Midbrain (tissue), 1 donor: Measurements from ENCODE around the gene CNST.
"Not testable (repeated sequence)": the region's sequence is repeated elsewhere in the genome, so short reads cannot be mapped to it uniquely, and the experiment has no call there.

Experiments
- DNase-seq: peaks from one replicate; lab custom pipeline; 2025; lab: John Stamatoyannopoulos, UW

Gene CNST

GRCh38 chr1:246624091-246624490 is 57.8 kb downstream of the CNST start:
- no peak for DNase-seq

DNA sequence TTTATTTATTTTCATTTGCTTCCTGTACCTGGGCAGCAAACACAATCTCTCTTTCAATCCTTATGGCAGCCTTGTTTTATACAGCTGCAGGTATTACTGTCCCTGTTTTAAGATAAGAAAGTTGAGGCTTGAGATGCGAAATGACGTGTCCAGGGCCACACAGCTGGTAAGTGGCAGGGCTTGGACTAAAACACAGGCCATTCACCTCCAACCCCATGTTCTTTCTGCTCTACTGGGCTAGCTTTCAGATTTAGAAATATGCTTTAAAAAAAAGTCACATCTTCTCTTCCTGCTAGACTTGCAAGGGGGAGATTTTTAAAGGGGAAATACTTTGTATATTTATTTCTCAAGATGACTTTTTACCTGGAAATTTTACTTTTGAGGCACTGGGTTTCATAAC is 62.8 kb downstream of the CNST start:
- no peak for DNase-seq

DNA sequence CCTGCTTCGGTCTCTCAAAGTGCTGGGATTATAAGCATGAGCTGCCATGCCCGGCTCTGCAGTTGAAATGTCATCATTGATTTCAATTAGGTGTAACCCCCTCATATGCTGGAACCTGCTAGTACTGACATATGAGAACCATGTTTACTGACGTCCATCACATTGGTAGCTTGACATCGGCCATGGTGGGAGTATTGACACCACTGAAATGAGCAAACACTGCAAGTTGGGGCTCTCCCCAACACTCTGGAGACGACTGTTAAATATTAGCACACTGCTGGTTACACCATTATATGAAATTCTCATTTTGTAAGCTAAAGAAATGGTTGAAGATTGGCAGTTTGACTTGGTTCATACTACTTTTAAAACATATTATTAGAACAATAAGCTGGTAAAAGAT is 63.7 kb downstream of the CNST start:
- DNase-seq: no peak

GRCh38 chr1:246631426-246631825 is 65.2 kb downstream of the CNST start:
- DNase-seq: no peak

GRCh38 chr1:246632281-246633168 is 66.3 kb downstream of the CNST start:
- no peak for DNase-seq

GRCh38 chr1:246634659-246635058 is 68.4 kb downstream of the CNST start:
- not testable (repeated sequence) for DNase-seq

GRCh38 chr1:246638941-246639655 is 72.8 kb downstream of the CNST start:
- DNase-seq: no peak

DNA sequence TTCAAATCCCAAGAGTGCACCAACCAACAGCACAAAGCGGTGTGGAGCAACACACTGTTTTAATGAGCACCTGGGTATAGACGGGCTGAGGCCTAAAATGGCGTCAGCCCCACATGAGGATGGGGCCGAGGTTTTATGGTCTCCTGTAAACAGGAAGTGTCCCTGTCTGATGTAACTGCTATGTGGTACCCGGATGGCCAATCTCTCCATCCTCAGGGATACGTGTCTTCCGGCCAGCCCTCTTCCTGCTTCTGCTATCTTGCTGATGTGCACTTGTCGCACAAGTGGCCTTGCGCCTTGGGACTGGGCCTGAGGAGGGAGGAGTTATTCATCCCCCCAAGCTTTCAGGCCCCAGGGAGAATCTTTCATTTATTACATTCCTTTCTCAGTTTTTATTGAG is 73.5 kb downstream of the CNST start:
- DNase-seq: no peak

DNA sequence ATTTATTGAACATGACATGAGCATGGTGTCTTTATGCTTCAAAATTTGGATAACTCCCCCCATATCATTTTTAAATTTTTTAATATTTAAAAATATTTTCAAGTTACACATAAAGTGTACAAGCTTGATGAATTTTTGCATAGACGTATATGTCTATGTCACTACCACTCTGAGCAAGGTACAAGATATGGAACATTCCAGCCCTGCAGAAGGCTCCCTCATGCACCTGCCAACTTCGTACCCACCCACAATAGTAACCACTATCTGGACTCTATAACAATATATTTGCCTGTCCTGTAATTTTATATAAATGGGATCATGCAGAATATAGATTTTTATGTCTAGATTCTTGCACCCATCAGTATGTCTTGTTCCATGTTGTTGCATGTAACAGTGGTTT is 74.5 kb downstream of the CNST start:
- no peak for DNase-seq

GRCh38 chr1:246641394-246641793 is 75.1 kb downstream of the CNST start:
- no peak for DNase-seq

- no peak for DNase-seq
Measured at GRCh38 chr1:246642719-246643118, 76.5 kb downstream of the CNST start.

DNA sequence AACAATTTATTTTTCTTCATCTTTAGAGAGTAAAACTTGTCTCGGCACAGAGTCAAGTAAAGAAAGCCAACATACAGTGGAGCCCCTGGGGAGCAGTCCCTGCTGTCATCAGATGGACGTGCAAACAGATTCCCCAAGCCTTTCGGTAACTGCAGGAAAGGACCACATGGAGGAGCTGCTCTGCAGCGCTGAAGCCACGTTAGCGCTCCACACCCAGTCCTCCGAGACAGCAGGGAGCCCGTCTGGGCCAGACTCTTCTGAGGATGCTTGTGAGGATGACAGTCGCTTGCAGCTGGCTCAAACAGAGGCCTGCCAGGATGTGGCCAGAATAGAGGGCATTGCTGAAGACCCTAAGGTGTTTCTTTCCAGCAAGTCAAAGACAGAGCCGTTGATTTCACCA is 80.9 kb downstream of the CNST start:
- peak; percentile 70 for DNase-seq

DNA sequence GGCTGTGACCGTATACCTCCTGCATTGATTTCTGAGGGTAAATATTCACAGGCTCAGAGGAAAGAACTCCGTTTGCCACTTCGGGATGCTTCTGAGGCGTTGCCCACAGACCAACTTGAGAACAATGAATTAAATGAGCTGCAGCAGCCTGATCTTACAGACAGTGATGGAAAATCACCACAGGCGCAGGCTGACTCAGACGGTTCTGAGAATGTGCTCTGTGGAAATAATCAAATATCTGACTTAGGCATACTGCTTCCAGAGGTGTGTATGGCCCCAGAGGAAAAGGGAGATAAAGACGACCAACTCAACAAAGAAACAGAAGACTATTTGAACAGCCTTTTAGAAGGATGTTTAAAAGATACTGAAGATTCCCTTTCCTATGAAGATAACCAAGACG is 81.3 kb downstream of the CNST start:
- DNase-seq: no peak

GRCh38 chr1:246651012-246651695 is 84.9 kb downstream of the CNST start:
- DNase-seq: no peak

GRCh38 chr1:246658567-246658966 is 92.3 kb downstream of the CNST start:
- DNase-seq: no peak

GRCh38 chr1:246659594-246660140 is 93.4 kb downstream of the CNST start:
- no peak for DNase-seq

- DNase-seq: no peak
Measured at GRCh38 chr1:246661451-246661850, 95.2 kb downstream of the CNST start.

GRCh38 chr1:246667773-246668172 is 101.5 kb downstream of the CNST start:
- no peak for DNase-seq

DNA sequence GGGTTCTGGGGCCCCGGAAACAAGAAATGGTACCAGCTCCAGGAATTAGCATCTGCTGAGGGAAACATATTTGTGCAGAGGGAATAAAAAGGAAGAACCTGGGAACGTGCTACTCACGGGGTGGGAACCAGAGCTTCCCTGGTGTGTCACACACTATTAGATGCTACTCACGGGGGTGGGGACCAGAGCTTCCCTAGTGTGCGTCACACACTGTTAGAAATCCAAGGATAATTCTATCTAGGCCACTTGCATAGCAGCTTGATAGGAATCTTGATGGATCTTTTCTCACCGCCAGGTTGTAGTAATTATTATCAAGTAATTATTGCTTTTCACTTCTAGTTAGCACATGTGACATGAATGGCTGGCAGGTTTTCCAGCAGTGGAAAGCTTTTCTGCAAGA is 103.4 kb downstream of the CNST start:
- DNase-seq: no peak

DNA sequence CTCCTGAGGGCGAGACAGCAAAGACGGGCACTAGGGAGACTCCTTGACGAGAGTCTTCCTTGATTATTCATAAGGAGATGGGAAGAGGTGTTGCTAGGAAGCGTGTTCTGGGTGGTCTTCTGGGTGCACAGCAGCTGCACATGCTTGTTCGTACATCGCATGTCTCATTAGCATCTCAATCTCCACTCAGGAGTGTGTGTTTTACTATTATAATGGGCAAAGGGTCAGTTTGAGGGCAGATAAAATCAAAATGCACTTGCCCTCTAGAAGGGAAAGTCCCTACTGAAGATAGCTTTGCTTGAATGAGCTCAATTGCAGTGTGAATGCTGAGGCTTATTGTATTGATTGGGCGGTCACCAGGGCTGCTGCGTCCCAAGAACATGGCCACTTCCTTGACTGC is 107.8 kb downstream of the CNST start:
- DNase-seq: no peak

GRCh38 chr1:246677842-246678241 is 111.6 kb downstream of the CNST start:
- no peak for DNase-seq
